HG03521 (cell line): Measurements from ENCODE around the gene PPP1R3C.

Experiments
- ATAC-seq: cut with Tn5 transposase; IDR thresholded peaks from one replicate; pipeline ENCODE4 v1.9.1; 2021; ENCODE audit warnings: mild to moderate bottlenecking, moderate library complexity; ENCODE audit not compliant: unreplicated experiment

Gene PPP1R3C

DNA sequence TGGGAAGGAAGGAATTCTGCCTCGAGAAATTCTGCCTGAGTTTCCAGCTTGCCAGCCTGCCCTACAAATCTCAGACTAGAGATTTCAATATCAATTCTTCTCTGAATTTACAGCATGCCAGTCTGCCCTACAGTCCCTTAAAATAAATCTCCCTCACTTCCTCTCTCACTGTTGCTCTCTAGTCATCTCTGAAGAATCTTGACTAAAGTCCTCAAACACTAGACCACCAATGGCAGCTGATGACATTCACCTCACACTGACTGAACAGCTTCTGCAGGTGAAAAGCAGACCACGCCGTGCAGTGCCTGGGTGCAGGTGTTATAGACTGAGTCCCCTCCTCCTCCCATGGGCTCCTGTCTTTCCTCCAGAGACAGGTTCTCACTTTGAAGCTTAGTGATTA, 30.4 kb downstream of the PPP1R3C start:
- ATAC-seq, result no peak

DNA sequence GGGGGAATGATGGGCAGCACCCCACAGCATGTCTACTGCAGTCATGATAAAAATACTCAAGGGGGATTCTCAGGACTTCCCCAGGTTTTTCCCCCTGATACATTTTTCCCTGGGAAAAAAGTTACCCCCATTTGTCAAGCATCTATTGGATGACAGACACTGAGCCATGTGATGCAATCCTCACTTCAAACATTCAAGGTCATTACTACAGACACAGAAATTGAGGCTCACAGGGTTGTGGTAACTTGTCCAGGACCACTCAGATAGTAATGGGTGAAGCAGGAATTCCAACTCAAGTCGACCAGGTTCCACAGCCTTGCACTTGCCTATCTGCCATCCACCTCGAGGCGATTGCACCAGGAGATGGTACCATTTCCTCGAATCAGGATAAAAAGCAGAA, 31.7 kb downstream of the PPP1R3C start:
- no peak for ATAC-seq

DNA sequence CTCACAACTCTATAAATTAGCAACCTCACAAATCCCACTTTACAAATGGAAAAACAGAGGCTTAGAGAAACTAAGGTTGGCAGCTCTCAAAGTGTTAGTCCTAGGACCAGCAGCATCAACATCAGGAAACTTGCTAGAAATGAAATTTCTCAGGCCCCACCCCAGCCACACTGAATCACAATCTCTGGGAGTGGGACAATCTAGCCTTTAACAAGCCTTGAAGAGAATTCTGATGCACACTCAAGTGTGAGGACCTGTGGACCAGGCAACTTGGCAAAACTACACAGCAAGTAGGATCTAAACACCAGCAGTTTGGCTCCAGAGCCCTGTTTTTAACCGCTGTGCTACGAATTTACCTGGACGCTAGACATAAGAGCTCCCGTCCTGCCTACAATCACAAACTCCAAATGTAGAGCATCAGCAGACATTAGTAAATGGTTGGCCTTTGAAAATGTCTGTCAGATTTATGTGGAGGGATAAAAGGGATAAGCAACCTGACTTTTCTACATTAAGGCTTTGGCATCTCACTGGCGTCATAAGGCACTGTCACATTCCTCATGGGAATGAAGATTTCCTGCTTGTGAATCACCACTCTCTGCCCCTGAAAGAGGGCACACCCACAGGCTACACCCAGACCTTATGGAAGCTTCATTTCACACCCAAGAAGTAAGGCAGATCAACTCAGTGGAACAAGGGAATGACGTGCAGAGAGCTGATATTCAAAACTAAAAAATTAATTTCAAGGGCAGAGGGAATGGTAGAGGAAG, 34.5 kb downstream of the PPP1R3C start:
- ATAC-seq, result no peak

DNA sequence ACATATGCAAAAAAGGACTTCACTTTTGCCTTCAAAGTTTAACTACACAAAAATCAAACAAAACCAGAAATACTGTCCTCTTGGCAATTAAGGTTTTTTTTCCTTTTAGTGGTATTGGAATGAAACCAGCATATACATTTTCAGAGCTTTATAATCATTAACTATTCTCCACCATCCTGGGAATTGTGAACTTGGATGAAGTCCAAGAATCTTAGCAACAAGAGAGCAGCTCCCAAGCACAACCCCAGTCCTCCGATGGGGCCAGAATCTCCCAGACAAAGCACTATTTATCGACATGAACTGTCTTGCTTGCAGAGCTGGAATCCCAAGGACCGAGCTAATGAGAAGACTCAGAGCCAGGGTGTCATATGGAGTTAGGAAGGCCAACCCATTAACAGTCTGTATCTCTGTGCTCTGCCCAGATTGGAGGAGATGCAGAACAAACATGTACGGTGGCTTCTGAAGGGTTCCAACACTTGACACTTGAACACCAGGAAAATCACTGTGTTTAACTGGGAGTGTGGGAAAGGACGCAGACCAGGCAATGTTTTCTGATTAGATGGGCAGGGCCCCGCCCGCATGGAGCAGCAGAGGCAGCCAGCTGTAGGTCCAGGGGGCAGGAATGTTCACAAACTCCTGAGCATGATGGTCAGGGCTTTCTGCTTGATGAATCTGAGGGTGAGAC, 35.5 kb downstream of the PPP1R3C start:
- ATAC-seq, result no peak

DNA sequence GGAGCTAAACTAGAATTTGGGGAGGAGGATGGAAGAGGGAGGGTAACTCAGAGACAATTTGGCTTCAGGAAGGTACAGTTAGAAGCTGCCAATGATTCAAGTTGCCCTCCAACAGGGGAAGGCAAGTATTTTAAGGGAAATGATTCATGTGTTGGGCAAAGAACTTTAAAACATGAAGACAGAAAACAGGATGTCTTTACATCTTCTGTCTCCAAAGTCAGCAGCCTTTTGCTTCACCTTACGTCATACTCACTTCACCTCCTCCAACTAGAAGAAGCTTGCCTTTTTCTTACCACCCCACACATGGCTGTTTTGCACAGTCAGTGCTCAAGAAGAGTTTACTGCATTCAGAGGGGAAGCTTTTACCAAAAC, 36.1 kb downstream of the PPP1R3C start:
- no peak for ATAC-seq

DNA sequence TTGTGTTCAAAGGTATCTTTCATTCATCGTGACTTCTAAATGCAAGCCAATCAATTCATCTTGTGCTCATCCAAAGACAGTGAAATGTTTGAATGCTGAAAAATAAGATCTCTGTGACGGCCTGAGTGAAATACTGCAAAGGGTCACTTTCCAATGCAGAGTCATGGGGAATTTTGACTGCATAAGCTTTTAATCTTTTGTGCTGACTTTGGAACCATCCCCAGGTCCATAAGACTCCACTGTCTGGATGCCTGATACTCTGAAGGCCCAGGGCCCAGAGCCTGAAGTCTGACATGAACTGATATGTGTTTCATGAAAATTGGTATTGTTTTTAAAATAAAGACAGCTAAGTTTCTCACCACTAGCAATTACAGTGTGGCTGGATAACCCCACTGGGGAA, 39.0 kb downstream of the PPP1R3C start:
- ATAC-seq, result no peak

DNA sequence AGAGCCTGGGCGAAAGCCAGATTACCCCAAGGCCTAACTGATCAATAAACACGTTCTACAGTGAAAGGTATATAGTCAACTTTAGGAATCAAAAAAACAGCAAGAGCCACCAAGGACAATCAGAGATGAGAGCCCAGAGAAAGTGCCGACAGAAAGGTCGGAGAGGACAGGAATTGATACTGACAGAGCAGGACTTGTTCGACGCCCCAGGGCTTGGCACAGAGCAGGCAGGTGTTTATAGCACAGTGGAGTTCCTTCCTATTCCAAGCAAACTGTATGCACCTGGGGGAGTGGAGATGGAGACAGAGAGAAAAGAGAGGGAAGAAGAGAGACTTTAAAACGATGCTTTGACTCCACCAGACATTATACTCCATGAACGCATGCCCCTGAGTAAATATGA, 39.5 kb downstream of the PPP1R3C start:
- no peak for ATAC-seq

DNA sequence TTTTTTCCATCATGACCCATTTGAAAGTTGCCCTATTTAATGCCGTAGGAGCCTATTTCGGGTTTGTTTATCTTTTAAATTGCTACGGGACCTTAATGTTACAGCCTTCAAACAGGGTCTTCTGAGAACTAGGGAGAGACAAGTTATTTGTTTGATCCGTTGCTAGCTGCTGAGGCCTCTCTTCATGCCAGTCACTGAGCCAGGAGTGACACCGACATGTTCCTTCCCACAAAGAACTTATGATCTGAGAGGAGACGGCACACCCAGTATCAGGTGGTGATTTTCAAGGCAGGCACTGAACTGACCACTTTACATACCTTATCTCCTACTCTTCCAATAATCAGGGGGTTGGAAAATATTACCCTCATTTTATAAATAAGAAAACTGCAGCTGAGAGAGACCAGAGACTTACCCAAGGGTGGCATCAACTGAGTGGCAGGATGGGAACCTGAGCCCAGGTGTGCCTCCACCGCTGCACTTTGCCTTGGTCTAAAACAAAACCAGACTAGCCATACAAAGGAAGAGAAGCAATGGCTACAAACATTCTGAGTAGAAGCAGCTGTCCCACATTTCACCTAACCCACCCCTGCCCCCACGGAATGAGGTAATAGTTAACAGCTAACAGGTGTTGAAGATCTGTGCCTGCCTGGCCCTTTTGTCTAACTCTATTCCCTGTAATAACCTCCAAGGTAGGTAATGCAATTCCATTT, 40.5 kb downstream of the PPP1R3C start:
- no peak for ATAC-seq

DNA sequence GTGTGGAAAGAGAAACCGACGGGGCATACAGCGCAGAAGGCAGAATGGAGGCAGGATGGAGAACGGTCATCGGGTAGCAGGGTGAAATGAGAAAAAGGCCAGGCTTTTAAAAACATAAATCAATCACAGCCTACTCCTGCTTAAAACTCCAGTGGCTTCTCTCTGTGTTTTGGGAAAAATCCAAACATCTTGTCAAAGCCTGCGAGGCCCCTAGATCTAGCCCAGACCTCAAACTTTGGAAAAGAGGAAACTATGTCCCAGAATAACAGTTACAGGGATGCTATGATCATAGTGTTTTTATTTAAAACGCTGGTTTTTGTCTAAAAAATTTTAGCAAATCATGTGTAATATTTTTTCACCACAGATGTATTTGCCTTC, 41.1 kb downstream of the PPP1R3C start:
- no peak for ATAC-seq

DNA sequence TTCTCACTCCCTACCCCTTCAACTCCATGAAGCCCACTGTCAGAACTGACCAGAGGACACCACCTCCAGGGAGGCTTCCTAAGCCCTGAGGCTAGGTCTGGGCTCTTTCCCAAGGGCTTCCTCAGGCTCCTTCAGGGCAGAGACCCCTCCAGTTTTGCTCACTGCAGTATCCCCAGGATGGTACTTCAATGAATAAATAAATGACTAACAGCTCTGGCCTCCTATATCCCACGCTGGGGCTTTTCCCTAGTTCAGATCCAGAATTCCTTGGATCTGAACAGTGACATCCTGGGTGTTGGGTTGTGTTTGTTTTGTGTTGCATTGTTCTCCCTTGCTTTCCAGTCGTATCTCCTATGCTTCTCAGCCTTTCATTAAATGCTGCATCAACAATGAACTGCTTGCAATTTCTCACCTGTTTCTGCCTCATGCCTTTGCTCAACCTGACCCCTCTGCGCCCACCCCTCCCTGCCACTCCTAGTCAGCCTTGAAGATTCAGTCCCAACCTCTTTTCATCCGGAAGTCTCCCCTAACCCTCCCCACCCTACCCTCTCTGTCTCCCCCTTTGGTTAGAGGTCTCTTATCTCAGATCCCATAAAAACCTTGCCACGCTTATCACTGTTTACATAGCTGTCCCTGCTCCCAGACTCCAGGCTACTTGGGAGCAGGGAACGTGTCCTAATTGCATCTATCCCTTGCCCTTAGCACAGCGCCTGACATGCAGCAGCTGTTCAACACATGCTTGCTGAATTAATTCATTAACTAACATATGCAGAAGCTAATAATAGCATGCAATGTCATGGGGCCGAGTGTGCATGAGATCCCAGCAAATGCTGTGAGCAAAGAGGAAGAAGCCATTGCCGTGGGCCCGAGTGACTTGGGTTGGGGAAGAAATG, 41.7 kb downstream of the PPP1R3C start:
- no peak for ATAC-seq

DNA sequence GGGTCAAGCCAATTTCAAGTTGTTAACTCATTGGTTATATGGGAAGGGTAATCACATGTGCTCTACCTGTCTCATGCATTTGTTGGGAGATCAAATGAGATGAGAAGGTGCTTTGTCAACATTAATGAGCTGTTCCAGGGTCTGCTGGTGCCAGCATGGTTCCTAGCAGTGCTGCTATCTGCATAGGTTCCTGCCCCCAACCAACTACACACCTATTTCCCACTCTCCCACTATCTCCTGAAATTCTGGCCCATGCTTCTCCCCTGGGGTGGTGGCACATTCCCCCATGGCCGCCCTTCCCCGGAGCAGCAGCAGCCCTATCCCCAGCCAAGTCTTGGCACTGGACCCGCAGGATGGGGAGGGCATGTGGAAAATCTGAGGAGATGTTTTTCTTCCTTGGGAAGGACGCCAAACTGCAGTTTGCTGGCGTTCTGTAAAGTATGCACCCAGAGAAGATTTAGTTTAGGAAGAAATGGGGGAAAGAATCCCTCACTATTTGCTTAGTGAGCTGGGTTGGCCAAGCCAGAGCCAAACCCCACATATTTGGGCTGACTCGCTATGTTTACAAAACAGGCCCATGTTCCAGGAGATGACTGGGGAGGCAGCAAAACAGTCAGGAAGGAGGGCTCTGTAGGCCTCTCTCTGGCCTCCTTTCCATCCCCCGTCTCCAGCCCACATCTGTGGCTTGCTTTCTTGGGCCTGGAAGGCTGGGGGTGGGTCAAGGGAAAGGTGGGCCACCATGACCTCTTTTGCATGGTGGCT, 42.5 kb downstream of the PPP1R3C start:
- no peak for ATAC-seq

DNA sequence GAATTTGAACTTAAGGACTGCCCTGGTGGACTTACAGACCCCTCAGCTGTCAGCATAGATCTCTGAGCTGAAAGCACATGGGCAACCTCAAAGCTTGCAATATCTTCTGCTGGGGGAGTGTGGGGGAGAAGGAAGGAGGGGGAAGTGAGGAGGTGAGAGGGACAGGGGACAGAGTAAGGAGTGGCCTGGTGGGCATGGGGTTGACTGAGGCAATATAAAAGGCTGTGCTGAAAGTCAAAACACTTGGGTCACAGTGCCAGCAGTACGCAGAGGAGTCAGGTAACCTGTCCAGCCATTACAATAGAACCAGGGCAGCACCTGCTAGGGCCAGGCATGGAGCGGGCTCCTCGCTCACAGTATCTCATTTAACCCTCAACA, 43.2 kb downstream of the PPP1R3C start:
- ATAC-seq, result no peak

DNA sequence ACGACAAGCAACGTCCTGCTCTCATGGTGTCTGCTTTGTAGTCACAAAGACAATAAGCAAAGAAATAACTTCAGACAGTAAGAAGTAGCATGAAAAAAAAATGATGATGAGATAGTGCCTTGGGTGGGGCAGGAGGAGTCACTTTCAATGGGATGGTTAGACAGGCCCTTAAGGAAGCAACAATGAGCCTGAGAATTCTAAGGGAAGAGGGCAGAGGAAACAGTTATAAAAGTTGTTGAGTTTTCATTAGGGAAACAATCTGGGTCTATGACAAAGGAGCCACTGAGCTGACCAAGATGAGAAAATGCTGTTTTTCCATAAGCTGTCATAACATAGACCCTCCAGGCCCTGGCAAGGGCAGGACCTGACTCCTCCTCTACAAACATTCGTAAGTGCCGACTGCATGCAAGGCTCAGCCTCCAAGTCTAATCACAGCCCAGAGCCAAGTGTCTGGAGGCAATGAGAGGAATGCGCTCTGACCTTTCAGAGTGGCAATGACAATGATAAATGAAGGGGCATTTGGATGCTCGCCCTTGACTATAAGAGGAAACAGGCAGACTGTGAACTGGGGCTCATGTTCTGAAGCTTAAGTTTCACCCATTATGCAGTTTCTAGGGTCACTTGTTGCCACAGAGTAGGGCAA, 43.7 kb downstream of the PPP1R3C start:
- no peak for ATAC-seq

DNA sequence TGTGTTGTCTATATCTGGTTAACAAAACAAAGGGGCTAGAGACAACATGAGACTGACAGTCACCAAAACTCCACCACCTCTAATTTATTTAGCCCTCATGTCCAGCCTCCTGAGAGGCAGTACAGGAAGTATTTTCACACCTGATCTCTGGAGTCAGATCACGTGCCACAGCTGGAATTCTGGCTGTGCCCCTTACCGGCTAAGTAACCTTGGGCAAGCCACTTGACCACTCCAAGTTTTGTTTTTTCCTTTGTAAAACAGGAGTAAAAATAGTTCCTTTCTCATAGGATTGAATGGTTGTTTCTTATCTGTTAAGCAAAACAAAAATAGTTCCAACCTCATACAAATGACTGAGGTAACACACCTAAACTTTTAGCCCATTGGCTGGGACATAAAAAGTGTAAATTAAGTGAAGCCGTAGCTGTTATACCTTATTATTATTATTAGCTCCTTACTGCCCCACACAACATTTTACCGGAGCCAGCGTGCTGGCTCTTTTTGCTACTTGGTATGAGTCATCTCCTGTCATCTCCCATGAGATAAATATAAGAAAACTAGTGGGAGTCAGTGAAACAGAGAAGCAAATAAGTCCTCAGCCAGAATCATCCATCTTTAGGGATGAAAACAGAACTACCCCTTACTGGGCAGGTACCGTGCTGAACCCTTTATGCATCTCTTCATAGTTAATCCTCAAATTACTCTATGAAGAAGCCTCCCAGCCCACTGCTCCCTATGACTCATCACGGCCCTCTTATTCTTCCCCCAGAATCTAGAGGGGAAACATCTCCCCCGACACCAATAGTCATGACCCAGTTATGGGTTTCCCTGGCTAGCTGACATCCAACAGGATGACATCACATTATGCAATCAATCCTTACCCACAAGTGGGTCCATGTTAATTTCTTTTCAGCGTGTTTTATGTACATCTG, 44.9 kb downstream of the PPP1R3C start:
- ATAC-seq, result no peak

DNA sequence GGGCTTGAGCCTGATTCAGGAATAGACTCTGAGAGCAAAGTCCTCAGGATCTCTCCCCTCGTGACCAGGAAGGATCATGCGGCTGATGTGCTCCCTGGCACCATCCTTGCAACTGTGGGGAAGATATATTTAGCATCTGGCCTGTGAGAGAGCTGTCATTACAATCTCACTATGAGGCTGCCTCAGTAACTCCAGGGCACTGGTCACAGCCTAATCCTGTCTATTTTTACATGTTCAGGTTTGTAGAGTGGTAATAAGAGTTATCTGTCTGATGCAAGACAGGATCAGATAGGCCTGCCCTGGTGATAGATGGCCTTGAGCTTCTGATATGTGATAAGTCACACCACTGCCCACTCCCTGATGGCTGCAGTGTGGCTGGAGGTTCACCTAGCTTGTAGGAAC, 50.7 kb downstream of the PPP1R3C start:
- no peak for ATAC-seq

DNA sequence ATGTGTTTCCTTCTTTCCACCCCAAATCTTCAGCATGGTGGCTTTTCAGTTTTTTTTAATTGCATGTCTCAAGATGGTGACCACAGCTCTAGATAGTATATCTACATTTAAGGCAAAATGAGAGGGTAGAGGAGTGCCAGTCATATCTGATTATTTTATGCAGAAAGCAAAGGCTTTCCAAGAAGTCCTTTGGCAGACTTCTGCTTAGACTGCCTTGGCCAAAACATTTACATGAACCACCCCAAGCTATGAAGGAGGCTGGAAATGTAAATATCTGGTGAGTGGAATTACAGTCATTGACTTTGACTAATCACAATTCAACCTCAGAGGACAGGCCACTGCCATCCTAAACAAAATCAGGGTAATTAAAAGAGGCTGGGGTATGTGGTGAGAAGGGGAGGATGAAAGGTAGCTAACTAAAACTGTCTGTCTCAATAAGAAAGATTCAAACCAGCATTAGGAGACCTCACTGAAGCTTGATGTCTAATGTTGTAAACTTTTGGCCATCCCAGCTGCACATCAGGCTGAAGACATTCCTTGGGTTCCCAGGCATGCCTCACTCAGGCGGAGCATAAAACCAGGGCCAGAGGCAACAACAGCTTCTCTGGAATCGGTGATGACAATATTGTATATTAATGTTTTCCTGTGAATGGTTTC, 53.4 kb downstream of the PPP1R3C start:
- no peak for ATAC-seq
